ENCODE measurements around the gene PPP1CB.
"Not testable (repeated sequence)": the region's sequence is repeated elsewhere in the genome, so short reads cannot be mapped to it uniquely, and the experiment has no call there.

PPP1CB gene

GRCh38 chr2:28751252-28751955, at the start of gene PPP1CB:
Gene PPP1CB (plus strand): TSS chr2:28751830. CDS start chr2:28752125, 295 bp downstream.
- DNase-seq, result peak; percentile 94

GRCh38 chr2:28702415-28702861, 49.2 kb upstream of the PPP1CB start:
- no peak for DNase-seq

GRCh38 chr2:28702878-28703277, 48.8 kb upstream of the PPP1CB start:
- no peak for DNase-seq

GRCh38 chr2:28704621-28705020, 47.0 kb upstream of the PPP1CB start:
- no peak for DNase-seq

- no peak for DNase-seq
Measured at GRCh38 chr2:28705751-28706440, 45.7 kb upstream of the PPP1CB start.

GRCh38 chr2:28707592-28707991, 44.0 kb upstream of the PPP1CB start:
- DNase-seq, result no peak

GRCh38 chr2:28709101-28709500, 42.5 kb upstream of the PPP1CB start:
- no peak for DNase-seq

GRCh38 chr2:28710545-28710944, 41.1 kb upstream of the PPP1CB start:
- DNase-seq, result no peak

- DNase-seq, result no peak
Measured at GRCh38 chr2:28713577-28714298, 37.9 kb upstream of the PPP1CB start.

- no peak for DNase-seq
Measured at GRCh38 chr2:28716265-28716865, 35.3 kb upstream of the PPP1CB start.

- no peak for DNase-seq
Measured at GRCh38 chr2:28717339-28717758, 34.3 kb upstream of the PPP1CB start.

- DNase-seq, result no peak
Measured at GRCh38 chr2:28720345-28720744, 31.3 kb upstream of the PPP1CB start.

GRCh38 chr2:28721601-28722191, 29.9 kb upstream of the PPP1CB start:
- DNase-seq, result no peak

- DNase-seq, result no peak
Measured at GRCh38 chr2:28725021-28725711, 26.5 kb upstream of the PPP1CB start.

- no peak for DNase-seq
Measured at GRCh38 chr2:28726177-28726576, 25.5 kb upstream of the PPP1CB start.

GRCh38 chr2:28729698-28730097, 21.9 kb upstream of the PPP1CB start:
- DNase-seq, result no peak

GRCh38 chr2:28730641-28731146, 20.9 kb upstream of the PPP1CB start:
- no peak for DNase-seq

GRCh38 chr2:28735511-28735910, 16.1 kb upstream of the PPP1CB start:
- no peak for DNase-seq

GRCh38 chr2:28736034-28736433, 15.6 kb upstream of the PPP1CB start:
- no peak for DNase-seq

GRCh38 chr2:28737655-28738054, 14.0 kb upstream of the PPP1CB start:
- DNase-seq, result no peak

- DNase-seq, result not testable (repeated sequence)
Measured at GRCh38 chr2:28742619-28743018, 9.0 kb upstream of the PPP1CB start.

GRCh38 chr2:28745225-28745624, 6.4 kb upstream of the PPP1CB start:
- DNase-seq, result no peak
